Trophoblast cell (in vitro differentiated cells and primary cell): ENCODE data around the gene NCBP2.

Experiments used
- DNase-seq, 2 donors: peaks; one replicate each; pipeline ENCODE4 v3.0.0-alpha.2; 2016
- H2AFZ ChIP-seq: 2 replicates; pipeline ENCODE4 v1.6.1; 2013; ENCODE audit warnings: low read length, moderate library complexity, mild to moderate bottlenecking; ENCODE audit not compliant: insufficient read depth, poor library complexity
- H2AK5ac ChIP-seq: 2 replicates; pipeline ENCODE4 v1.6.1; 2013; ENCODE audit warnings: mild to moderate bottlenecking, low read length
- H2BK120ac ChIP-seq: 2 replicates; pipeline ENCODE4 v1.6.1; 2013; ENCODE audit warnings: low read length, mild to moderate bottlenecking, moderate library complexity; ENCODE audit not compliant: insufficient read depth, poor library complexity
- H2BK12ac ChIP-seq: 2 replicates; pipeline ENCODE4 v1.6.1; 2013; ENCODE audit warnings: mild to moderate bottlenecking, low read length, moderate library complexity
- H2BK5ac ChIP-seq: 2 replicates; pipeline ENCODE4 v1.6.1; 2013; ENCODE audit warnings: low read length, low read depth, moderate library complexity, mild to moderate bottlenecking; ENCODE audit not compliant: poor library complexity
- H3K14ac ChIP-seq: 2 replicates; pipeline ENCODE4 v1.6.1; 2013; ENCODE audit warnings: mild to moderate bottlenecking, low read length
- H3K18ac ChIP-seq: 2 replicates; pipeline ENCODE4 v1.6.1; 2013; ENCODE audit warnings: mild to moderate bottlenecking, low read length
- H3K23ac ChIP-seq: 2 replicates; pipeline ENCODE4 v1.6.1; 2013; ENCODE audit warnings: low read length
- H3K27ac ChIP-seq: 2 replicates; pipeline ENCODE4 v1.5.1; 2013; ENCODE audit warnings: low read depth, mild to moderate bottlenecking, inconsistent platforms, low read length, moderate library complexity
- H3K27me3 ChIP-seq: 2 replicates; pipeline ENCODE4 v1.6.1; 2013; ENCODE audit warnings: inconsistent platforms, mild to moderate bottlenecking, low read length, moderate library complexity; ENCODE audit not compliant: insufficient read depth
- H3K36me3 ChIP-seq, 2 experiments: 1 replicate in 1 of 2; 2 replicates in 1 of 2; pipeline ENCODE4 v1.6.1; 2013; ENCODE audit warnings: low read length in 2 of 2, mild to moderate bottlenecking in 2 of 2, moderate library complexity in 1 of 2; ENCODE audit not compliant: insufficient read depth in 2 of 2, control insufficient read depth in 1 of 2
- H3K4ac ChIP-seq: 2 replicates; pipeline ENCODE4 v1.6.1; 2013; ENCODE audit warnings: low read depth, mild to moderate bottlenecking, low read length, moderate library complexity
- H3K4me1 ChIP-seq, 2 experiments: 1 replicate in 1 of 2; 2 replicates in 1 of 2; pipeline ENCODE4 v1.6.1; 2013; ENCODE audit warnings: low read length in 2 of 2, mild to moderate bottlenecking in 2 of 2, moderate library complexity in 1 of 2; ENCODE audit not compliant: insufficient read depth in 2 of 2, control insufficient read depth in 1 of 2
- H3K4me2 ChIP-seq: 2 replicates; pipeline ENCODE4 v1.6.1; 2013; ENCODE audit warnings: inconsistent platforms, mild to moderate bottlenecking, low read length, moderate library complexity
- H3K4me3 ChIP-seq: 2 replicates; pipeline ENCODE4 v1.5.1; 2013; ENCODE audit warnings: mild to moderate bottlenecking, low read depth, low read length, inconsistent platforms
- H3K79me1 ChIP-seq: one replicate; pipeline ENCODE4 v1.6.1; 2013; ENCODE audit warnings: low read length
- H3K79me2 ChIP-seq: 2 replicates; pipeline ENCODE4 v1.6.1; 2013; ENCODE audit warnings: low read length, mild to moderate bottlenecking; ENCODE audit not compliant: control insufficient read depth, insufficient read depth, poor library complexity
- H3K9ac ChIP-seq: 2 replicates; pipeline ENCODE4 v1.6.1; 2013; ENCODE audit warnings: mild to moderate bottlenecking, low read length
- H3K9me3 ChIP-seq: 2 replicates; pipeline ENCODE4 v1.6.1; 2013; ENCODE audit warnings: low read depth, mild to moderate bottlenecking, control low read depth, inconsistent platforms, low read length; ENCODE audit not compliant: insufficient read depth
- H4K12ac ChIP-seq: 2 replicates; pipeline ENCODE4 v1.6.1; 2013; ENCODE audit warnings: low read depth, mild to moderate bottlenecking, low read length, moderate library complexity
- H4K8ac ChIP-seq: 2 replicates; pipeline ENCODE4 v1.6.1; 2013; ENCODE audit warnings: low read depth, mild to moderate bottlenecking, low read length, moderate library complexity
- H4K91ac ChIP-seq: one replicate; pipeline ENCODE4 v1.6.1; 2013; ENCODE audit warnings: low read depth, mild to moderate bottlenecking, low read length, moderate library complexity
- WGBS: extraction: QIAGEN DNeasy Blood & Tissue Kit; methylation state at CpG from one replicate; pipeline ENCODE4 v1.1.7; 2013; ENCODE audit warnings: missing lambda C conversion rate; ENCODE audit not compliant: insufficient read length, insufficient coverage; ENCODE audit errors: extremely low coverage; 5-methylcytosine and 5-hydroxymethylcytosine counted together

The NCBP2 gene

DNA sequence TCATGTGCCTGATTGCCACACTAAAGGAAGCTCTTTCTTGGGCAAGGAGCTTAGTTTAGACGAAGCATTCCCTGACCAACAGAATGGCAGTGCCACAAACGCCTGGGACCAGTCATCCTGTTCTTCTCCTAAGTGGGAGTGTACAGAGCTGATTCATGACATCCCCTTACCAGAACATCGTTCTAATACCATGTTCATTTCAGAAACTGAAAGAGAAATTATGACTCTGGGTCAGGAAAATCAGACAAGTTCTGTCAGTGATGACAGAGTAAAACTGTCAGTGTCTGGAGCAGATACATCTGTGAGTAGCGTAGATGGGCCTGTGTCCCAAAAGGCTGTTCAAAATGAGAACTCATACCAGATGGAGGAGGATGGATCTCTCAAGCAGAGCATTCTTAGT is 56.2 kb downstream of the NCBP2 start:
- H2AFZ ChIP-seq: no peak overlapping the region
- no CpG with 5 or more reads among the region's 4 CpGs for WGBS

More for the DNA sequence above, 56.2 kb downstream of the NCBP2 start:
- H3K4me3 ChIP-seq: no peak overlapping the region
- H3K27ac ChIP-seq: no peak overlapping the region
- H2AK5ac ChIP-seq: no peak overlapping the region
- H3K36me3 ChIP-seq: peaks cover 8 to 10% of the 10 kb centered on the region in 2 experiments
- H4K91ac ChIP-seq: no peak overlapping the region
- H2BK5ac ChIP-seq: no peak overlapping the region
- no peak overlapping the region for H3K4ac ChIP-seq
- H3K23ac ChIP-seq: no peak overlapping the region
- H3K14ac ChIP-seq: no peak overlapping the region
- no peaks in the 10 kb centered on the region for H3K79me1 ChIP-seq
- H3K18ac ChIP-seq: no peak overlapping the region
- H3K4me1 ChIP-seq: peaks cover 0 to 2% of the 10 kb centered on the region in 2 experiments
- H4K12ac ChIP-seq: no peak overlapping the region
- no peak overlapping the region for H2BK12ac ChIP-seq
- H2BK120ac ChIP-seq: no peak overlapping the region
- no peak for DNase-seq
- H3K9me3 ChIP-seq: no peaks in the 10 kb centered on the region
- no peak overlapping the region for H3K9ac ChIP-seq
- H3K27me3 ChIP-seq: no peaks in the 10 kb centered on the region
- H3K79me2 ChIP-seq: no peaks in the 10 kb centered on the region
- no peak overlapping the region for H4K8ac ChIP-seq
- H3K4me2 ChIP-seq: no peak overlapping the region
